ENCODE results near the gene EIF4EBP2.

EIF4EBP2 gene

GRCh38 chr10:70404036-70404786 is at the start of gene EIF4EBP2:
Gene EIF4EBP2, plus strand, starts transcription at chr10:70404145. Its CDS starts 257 bp downstream, at chr10:70404402.
- DNase-seq (ENCODE audit: low spot score): peak; percentile 91

- DNase-seq (ENCODE audit: low spot score): no peak
These were observed 49.4 kb upstream of the EIF4EBP2 start for GRCh38 chr10:70354556-70354955.

- peak; percentile 56 for DNase-seq (ENCODE audit: low spot score)
These were observed 48.6 kb upstream of the EIF4EBP2 start for GRCh38 chr10:70355051-70356021.

- no peak for DNase-seq (ENCODE audit: low spot score)
These were observed 46.4 kb upstream of the EIF4EBP2 start for GRCh38 chr10:70357565-70357964.

- no peak for DNase-seq (ENCODE audit: low spot score)
These were observed 45.5 kb upstream of the EIF4EBP2 start for GRCh38 chr10:70358446-70358845.

- no peak for DNase-seq (ENCODE audit: low spot score)
These were observed 44.9 kb upstream of the EIF4EBP2 start for GRCh38 chr10:70359017-70359550.

- no peak for DNase-seq (ENCODE audit: low spot score)
These were observed 43.7 kb upstream of the EIF4EBP2 start for GRCh38 chr10:70360215-70360614.

GRCh38 chr10:70362328-70362727 is 41.6 kb upstream of the EIF4EBP2 start:
- no peak for DNase-seq (ENCODE audit: low spot score)

- DNase-seq (ENCODE audit: low spot score): no peak
These were observed 40.7 kb upstream of the EIF4EBP2 start for GRCh38 chr10:70363292-70363691.

GRCh38 chr10:70363971-70364771 is 39.8 kb upstream of the EIF4EBP2 start:
- peak; percentile 82 for DNase-seq (ENCODE audit: low spot score)

- DNase-seq (ENCODE audit: low spot score): no peak
These were observed 39.2 kb upstream of the EIF4EBP2 start for GRCh38 chr10:70364772-70365091.

- no peak for DNase-seq (ENCODE audit: low spot score)
These were observed 36.6 kb upstream of the EIF4EBP2 start for GRCh38 chr10:70367195-70367796.

- DNase-seq (ENCODE audit: low spot score): no peak
These were observed 35.0 kb upstream of the EIF4EBP2 start for GRCh38 chr10:70368774-70369482.

- DNase-seq (ENCODE audit: low spot score): no peak
These were observed 34.4 kb upstream of the EIF4EBP2 start for GRCh38 chr10:70369498-70370018.

- no peak for DNase-seq (ENCODE audit: low spot score)
These were observed 33.2 kb upstream of the EIF4EBP2 start for GRCh38 chr10:70370766-70371165.

- DNase-seq (ENCODE audit: low spot score): no peak
These were observed 32.1 kb upstream of the EIF4EBP2 start for GRCh38 chr10:70371846-70372245.

- no peak for DNase-seq (ENCODE audit: low spot score)
These were observed 28.9 kb upstream of the EIF4EBP2 start for GRCh38 chr10:70374775-70375614.

- no peak for DNase-seq (ENCODE audit: low spot score)
These were observed 27.2 kb upstream of the EIF4EBP2 start for GRCh38 chr10:70376436-70377378.

GRCh38 chr10:70378122-70378521 is 25.8 kb upstream of the EIF4EBP2 start:
- DNase-seq (ENCODE audit: low spot score): no peak

All from germinal center (tissue), 1 donor.